ENCODE data around the gene RCAN3.

DNA sequence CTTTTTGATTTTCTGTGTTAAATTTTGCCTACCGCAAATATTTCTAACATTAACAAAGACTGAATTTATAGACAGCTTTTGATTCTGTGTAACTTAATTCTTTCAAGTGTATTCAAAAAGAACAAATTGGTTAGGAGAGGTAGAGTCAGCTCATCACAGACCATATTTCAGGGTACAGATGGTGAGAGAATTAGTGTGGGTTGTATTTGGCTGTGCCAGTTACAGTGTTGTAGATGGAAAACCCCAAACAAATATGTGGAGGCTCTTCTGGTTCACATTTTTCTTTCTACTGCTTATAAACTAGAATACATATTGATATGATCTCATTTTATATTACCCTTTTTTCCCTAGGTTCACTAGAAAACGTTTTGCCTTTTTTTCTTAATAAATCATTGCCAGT lies 11.1 kb downstream of the RCAN3 start:
- TF ChIP-seq, protein P1, sequence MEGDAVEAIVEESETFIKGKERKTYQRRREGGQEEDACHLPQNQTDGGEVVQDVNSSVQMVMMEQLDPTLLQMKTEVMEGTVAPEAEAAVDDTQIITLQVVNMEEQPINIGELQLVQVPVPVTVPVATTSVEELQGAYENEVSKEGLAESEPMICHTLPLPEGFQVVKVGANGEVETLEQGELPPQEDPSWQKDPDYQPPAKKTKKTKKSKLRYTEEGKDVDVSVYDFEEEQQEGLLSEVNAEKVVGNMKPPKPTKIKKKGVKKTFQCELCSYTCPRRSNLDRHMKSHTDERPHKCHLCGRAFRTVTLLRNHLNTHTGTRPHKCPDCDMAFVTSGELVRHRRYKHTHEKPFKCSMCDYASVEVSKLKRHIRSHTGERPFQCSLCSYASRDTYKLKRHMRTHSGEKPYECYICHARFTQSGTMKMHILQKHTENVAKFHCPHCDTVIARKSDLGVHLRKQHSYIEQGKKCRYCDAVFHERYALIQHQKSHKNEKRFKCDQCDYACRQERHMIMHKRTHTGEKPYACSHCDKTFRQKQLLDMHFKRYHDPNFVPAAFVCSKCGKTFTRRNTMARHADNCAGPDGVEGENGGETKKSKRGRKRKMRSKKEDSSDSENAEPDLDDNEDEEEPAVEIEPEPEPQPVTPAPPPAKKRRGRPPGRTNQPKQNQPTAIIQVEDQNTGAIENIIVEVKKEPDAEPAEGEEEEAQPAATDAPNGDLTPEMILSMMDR (conservative IDR thresholded peaks at IDR 0.05; ENCODE audit: low read depth, low read length), result no peak
- TF ChIP-seq POLR2A (IDR thresholded peaks at IDR 0.05; ENCODE audit: low read depth, low read length), result no peak
- TF ChIP-seq RAD21 (IDR thresholded peaks at IDR 0.05; ENCODE audit: low read length), result no peak
- TF ChIP-seq, protein P2, sequence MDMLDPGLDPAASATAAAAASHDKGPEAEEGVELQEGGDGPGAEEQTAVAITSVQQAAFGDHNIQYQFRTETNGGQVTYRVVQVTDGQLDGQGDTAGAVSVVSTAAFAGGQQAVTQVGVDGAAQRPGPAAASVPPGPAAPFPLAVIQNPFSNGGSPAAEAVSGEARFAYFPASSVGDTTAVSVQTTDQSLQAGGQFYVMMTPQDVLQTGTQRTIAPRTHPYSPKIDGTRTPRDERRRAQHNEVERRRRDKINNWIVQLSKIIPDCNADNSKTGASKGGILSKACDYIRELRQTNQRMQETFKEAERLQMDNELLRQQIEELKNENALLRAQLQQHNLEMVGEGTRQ (IDR thresholded peaks at IDR 0.05; ENCODE audit: low read depth, low read length), result no peak
- no peak for TF ChIP-seq RFX5 (IDR thresholded peaks at IDR 0.05; ENCODE audit: low read depth, low read length)
- no peak for TF ChIP-seq BHLHE40 (IDR thresholded peaks at IDR 0.05; ENCODE audit: low read depth, low read length)
- TF ChIP-seq RCOR1 (IDR thresholded peaks at IDR 0.05; ENCODE audit: insufficient replicate concordance, low read length), result no peak

Data from IMR-90 (cell line).